OCI-LY3 (cell line): Measurements from ENCODE around the gene NGB.

Source experiments
- H2AFZ ChIP-seq: fragments of 200-600, 300-600 bp; shearing (Covaris generic); 2 replicates; pipeline ENCODE4 v1.6.0; 2014; ENCODE audit warnings: antibody characterized with exemption, low read depth, low read length
- H3K27ac ChIP-seq: fragments of 200-600, 300-600 bp; sonication (generic); 2 replicates; pipeline ENCODE4 v1.5.1; 2014; ENCODE audit warnings: mild to moderate bottlenecking, low read length, moderate library complexity, mixed read lengths
- H3K27me3 ChIP-seq: fragments of 200-600, 300-600 bp; sonication (generic); 2 replicates; pipeline ENCODE4 v1.6.1; 2014; ENCODE audit warnings: low read depth, low read length, mixed read lengths
- H3K36me3 ChIP-seq: fragments of 200-600, 300-600 bp; sonication (generic); replicated peaks from 2 replicates; pipeline ENCODE3; 2014; ENCODE audit warnings: low read depth, low read length, mixed read lengths
- H3K4me1 ChIP-seq: fragments of 300-600, 200-600 bp; sonication (generic); 2 replicates; pipeline ENCODE4 v1.6.1; 2014; ENCODE audit warnings: low read length, mixed read lengths
- H3K4me2 ChIP-seq: fragments of 200-600, 300-600 bp; sonication (generic); 2 replicates; pipeline ENCODE4 v1.6.1; 2014; ENCODE audit warnings: low read length, mixed read lengths
- H3K4me3 ChIP-seq: fragments of 300-600, 200-600 bp; sonication (generic); 2 replicates; pipeline ENCODE4 v1.5.1; 2014; ENCODE audit warnings: antibody characterized with exemption, mild to moderate bottlenecking, low read length, moderate library complexity
- H3K79me2 ChIP-seq: fragments of 300-600, 200-600 bp; shearing (Covaris generic); 2 replicates; pipeline ENCODE4 v1.6.1; 2014; ENCODE audit warnings: mild to moderate bottlenecking, low read length, mixed read lengths
- H3K9ac ChIP-seq: fragments of 300-600, 200-600 bp; shearing (Covaris generic); 2 replicates; pipeline ENCODE4 v1.6.0; 2014; ENCODE audit warnings: mild to moderate bottlenecking, low read length, moderate library complexity
- H3K9me3 ChIP-seq: fragments of 200-600, 300-600 bp; shearing (Covaris generic); 2 replicates; pipeline ENCODE4 v1.6.1; 2014; ENCODE audit warnings: low read length, mixed read lengths; ENCODE audit not compliant: insufficient read depth
- H4K20me1 ChIP-seq: fragments of 200-600, 300-600 bp; sonication (generic); 2 replicates; pipeline ENCODE4 v1.6.1; 2016; ENCODE audit warnings: low read length, mixed read lengths; ENCODE audit not compliant: insufficient read depth
- CTCF ChIP-seq: fragments of 200-600, 300-600 bp; sonication (generic); IDR thresholded peaks from 2 replicates; pipeline ENCODE4 v1.5.1; 2014; ENCODE audit warnings: antibody characterized with exemption, low read length, low read depth
- EZH2phosphoT487 ChIP-seq: fragments of 200-600 bp; shearing (Covaris generic); IDR thresholded peaks from 2 replicates; pipeline ENCODE4 v1.6.1; 2018; ENCODE audit warnings: antibody characterized with exemption, mixed run types, low read depth

The NGB gene

DNA sequence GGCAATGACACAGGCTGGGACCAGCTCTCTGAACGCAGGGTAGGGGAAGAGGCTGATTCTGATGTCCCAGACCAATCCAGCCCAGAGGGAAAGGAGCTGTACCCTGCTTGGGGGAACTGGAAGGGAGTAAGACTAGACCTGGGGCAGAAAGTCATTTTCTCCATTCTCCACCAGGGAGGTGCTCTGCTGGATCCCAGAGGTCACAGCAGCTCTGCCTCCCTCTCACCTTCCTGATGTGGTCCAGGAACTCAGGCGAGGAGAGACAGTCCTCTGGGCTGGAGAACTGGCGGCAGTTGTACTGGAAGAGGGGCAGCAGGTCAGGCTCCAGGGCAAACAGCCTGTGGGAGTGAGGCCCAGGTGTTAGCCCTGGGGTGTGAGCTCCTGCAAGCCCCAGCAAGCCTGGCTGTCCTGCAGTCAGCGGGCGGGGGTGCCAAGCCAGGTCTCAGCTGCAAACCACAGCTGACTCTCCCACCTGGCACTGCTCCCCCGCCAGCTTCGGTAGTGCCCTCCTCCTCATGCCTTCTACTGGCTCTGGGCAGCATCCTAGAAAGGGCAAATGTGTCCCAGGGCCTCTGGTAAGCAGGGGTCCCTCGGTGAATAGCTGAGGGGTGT, 1.9 kb downstream of the NGB start:
- Histone ChIP-seq H3K4me2 (no peak overlapping the region), H3K27ac (no peak overlapping the region), H3K36me3 (no peaks in the 10 kb centered on the region), H3K4me3 (no peak overlapping the region), H3K27me3 (no peaks in the 10 kb centered on the region), H3K79me2 (no peaks in the 10 kb centered on the region), H3K4me1 (no peaks in the 10 kb centered on the region), H3K9ac (no peak overlapping the region), H2AFZ (no peak overlapping the region), H3K9me3 (no peaks in the 10 kb centered on the region), H4K20me1 (no peaks in the 10 kb centered on the region)
- TF ChIP-seq EZH2phosphoT487 (no peak), CTCF (no peak)

GRCh38 chr14:77267937-77268699, 2.9 kb downstream of the NGB start:
- no peaks in the 10 kb centered on the region for H3K36me3 ChIP-seq
- no peaks in the 10 kb centered on the region for H3K79me2 ChIP-seq
- TF ChIP-seq CTCF (no peak), EZH2phosphoT487 (no peak)
- no peak overlapping the region for H2AFZ ChIP-seq
- H3K4me3 ChIP-seq: no peak overlapping the region
- no peak overlapping the region for H3K27ac ChIP-seq
- H3K9me3 ChIP-seq: no peaks in the 10 kb centered on the region
- H3K4me1 ChIP-seq: no peaks in the 10 kb centered on the region
- H3K4me2 ChIP-seq: no peak overlapping the region
- no peaks in the 10 kb centered on the region for H3K27me3 ChIP-seq
- no peak overlapping the region for H3K9ac ChIP-seq
- H4K20me1 ChIP-seq: no peaks in the 10 kb centered on the region

DNA sequence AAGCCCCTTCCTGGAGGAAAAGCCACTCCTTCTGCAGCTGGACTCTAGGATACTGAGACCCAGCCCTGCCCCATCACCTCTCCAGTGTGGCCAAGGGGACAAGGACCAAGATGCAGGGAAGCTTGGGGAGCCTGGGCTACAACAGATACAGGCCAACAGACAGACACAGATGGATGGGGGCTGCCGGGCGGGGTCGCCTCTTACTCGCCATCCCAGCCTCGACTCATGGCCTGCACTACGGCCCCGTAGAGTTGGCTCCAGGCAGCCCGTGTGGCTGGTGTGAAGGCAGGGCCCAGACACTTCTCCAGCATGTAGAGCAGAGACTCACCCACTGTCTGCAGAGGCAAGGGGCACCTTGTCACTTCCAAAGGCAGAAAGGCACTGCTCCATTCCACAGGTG, 4.7 kb downstream of the NGB start:
- no peaks in the 10 kb centered on the region for H3K9me3 ChIP-seq
- H3K4me3 ChIP-seq: no peak overlapping the region
- no peak overlapping the region for H3K9ac ChIP-seq
- H2AFZ ChIP-seq: no peak overlapping the region
- H3K27ac ChIP-seq: no peak overlapping the region
- no peaks in the 10 kb centered on the region for H3K27me3 ChIP-seq
- no peaks in the 10 kb centered on the region for H3K79me2 ChIP-seq
- H3K4me1 ChIP-seq: no peaks in the 10 kb centered on the region
- H4K20me1 ChIP-seq: no peaks in the 10 kb centered on the region
- H3K36me3 ChIP-seq: no peaks in the 10 kb centered on the region
- no peak for TF ChIP-seq EZH2phosphoT487
- TF ChIP-seq CTCF: no peak
- H3K4me2 ChIP-seq: no peak overlapping the region

DNA sequence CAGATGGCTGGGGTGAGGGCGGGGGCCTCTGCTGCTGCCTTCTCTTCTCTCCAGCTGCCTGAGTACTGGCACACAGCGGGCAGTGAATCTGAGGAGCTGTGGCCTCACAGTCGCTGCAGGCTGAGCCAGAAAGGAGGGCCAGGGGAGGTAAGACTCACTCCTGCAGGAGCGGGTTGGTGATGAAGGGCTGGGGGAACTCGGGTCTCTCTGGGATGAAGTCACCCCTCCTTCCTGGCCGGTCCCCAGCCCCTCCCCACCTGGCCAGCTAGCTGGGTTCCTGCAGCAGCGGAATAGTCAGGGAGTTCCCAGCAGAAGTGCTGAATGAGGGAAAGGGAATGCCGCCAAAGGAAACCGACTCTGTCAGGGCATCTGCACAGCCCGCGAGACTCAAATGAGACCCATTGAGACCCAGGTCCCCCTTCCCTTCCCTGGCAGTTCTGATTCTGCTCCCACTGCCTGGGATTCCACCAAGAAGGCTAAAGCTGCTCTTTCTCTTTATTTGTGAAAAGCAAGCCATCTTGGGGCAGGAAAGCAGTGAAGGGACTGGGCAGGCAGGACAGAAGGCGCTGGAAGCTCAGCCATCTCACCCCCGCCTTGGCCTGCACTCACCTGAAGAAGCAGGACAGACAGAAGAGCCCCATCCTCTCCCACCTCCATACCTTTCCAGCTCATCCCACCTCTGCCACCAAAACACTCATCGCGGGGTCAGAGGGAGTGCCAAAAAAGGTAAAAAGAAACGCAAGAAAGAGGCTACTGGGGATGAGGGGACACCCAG, 5.3 kb downstream of the NGB start:
- no peak overlapping the region for H3K9ac ChIP-seq
- H3K9me3 ChIP-seq: no peaks in the 10 kb centered on the region
- H3K4me1 ChIP-seq: no peaks in the 10 kb centered on the region

More for the DNA sequence above, 5.3 kb downstream of the NGB start:
- H3K27me3 ChIP-seq: no peaks in the 10 kb centered on the region
- TF ChIP-seq EZH2phosphoT487 (no peak), CTCF (no peak)
- no peak overlapping the region for H3K4me2 ChIP-seq
- no peaks in the 10 kb centered on the region for H3K36me3 ChIP-seq
- no peak overlapping the region for H2AFZ ChIP-seq
- no peak overlapping the region for H3K27ac ChIP-seq
- H3K79me2 ChIP-seq: no peaks in the 10 kb centered on the region
- no peak overlapping the region for H3K4me3 ChIP-seq
- H4K20me1 ChIP-seq: no peaks in the 10 kb centered on the region
